ENCODE results near the gene PRPF38B. TPM values are rescaled to one million over a fixed set of nuclear protein-coding genes. Genes with fewer than 3 reads are reported as not detected.

The PRPF38B gene
- total and polyA plus RNA-seq, 2 donors = 27.3 to 69.6 TPM

- no peak overlapping the region for H3K4me3 ChIP-seq (ENCODE audit: low read length in 2 of 2)
- H3K36me3 ChIP-seq (ENCODE audit: control insufficient read depth in 2 of 2, insufficient read depth in 2 of 2, low read length in 1 of 2) = no peaks in the 10 kb centered on the region
- WGBS = 86% methylated on average over 7 of the region's 7 CpGs
- H3K27ac ChIP-seq (ENCODE audit: low read depth in 1 of 2, low read length in 1 of 2) = no peak overlapping the region
- peaks cover 0 to 1% of the 10 kb centered on the region in 2 donors for H3K9me3 ChIP-seq (ENCODE audit: control insufficient read depth in 2 of 2, insufficient read depth in 1 of 2, low read length in 1 of 2)
- H3K4me1 ChIP-seq (ENCODE audit: control insufficient read depth in 2 of 2, insufficient read depth in 2 of 2, low read length in 2 of 2) = peaks cover 0 to 3% of the 10 kb centered on the region in 2 donors
- H3K27me3 ChIP-seq (ENCODE audit: control insufficient read depth in 2 of 2, insufficient read depth in 1 of 2, low read length in 1 of 2) = no peaks in the 10 kb centered on the region
- DNase-seq (ENCODE audit: low read depth in 6 of 9, low spot score in 9 of 9) = peak in 6 of 9 donors; percentile 18 to 71 (median 41)
Observed at GRCh38 chr1:108708691-108709660, 16.9 kb downstream of the PRPF38B start.

- peaks cover 0 to 1% of the 10 kb centered on the region in 2 donors for H3K9me3 ChIP-seq (ENCODE audit: control insufficient read depth in 2 of 2, insufficient read depth in 1 of 2, low read length in 1 of 2)
- no peaks in the 10 kb centered on the region for H3K4me1 ChIP-seq (ENCODE audit: control insufficient read depth in 2 of 2, insufficient read depth in 2 of 2, low read length in 2 of 2)
- H3K36me3 ChIP-seq (ENCODE audit: control insufficient read depth in 2 of 2, insufficient read depth in 2 of 2, low read length in 1 of 2) = no peaks in the 10 kb centered on the region
- H3K4me3 ChIP-seq (ENCODE audit: low read length in 2 of 2) = no peak within 1 kb of the TSS
- DNase-seq (ENCODE audit: low read depth in 6 of 9, low spot score in 9 of 9) = no peak
- H3K27ac ChIP-seq (ENCODE audit: low read depth in 1 of 2, low read length in 1 of 2) = no peak within 1 kb of the TSS
- no peaks in the 10 kb centered on the region for H3K27me3 ChIP-seq (ENCODE audit: control insufficient read depth in 2 of 2, insufficient read depth in 1 of 2, low read length in 1 of 2)
- WGBS = 74% methylated on average over 9 of the region's 9 CpGs
Observed at GRCh38 chr1:108712606-108713150, 20.6 kb downstream of the PRPF38B start, which contains the start of gene FNDC7. Gene FNDC7, plus strand, starts transcription at chr1:108712908. Its CDS starts 26 bp downstream, at chr1:108712934.

GRCh38 chr1:108715932-108716331, 23.8 kb downstream of the PRPF38B start:
- Histone ChIP-seq H3K27ac (ENCODE audit: low read depth in 1 of 2, low read length in 1 of 2) (no peak overlapping the region), H3K4me3 (ENCODE audit: low read length in 2 of 2) (no peak overlapping the region), H3K36me3 (ENCODE audit: control insufficient read depth in 2 of 2, insufficient read depth in 2 of 2, low read length in 1 of 2) (no peaks in the 10 kb centered on the region), H3K4me1 (ENCODE audit: control insufficient read depth in 2 of 2, insufficient read depth in 2 of 2, low read length in 2 of 2) (no peaks in the 10 kb centered on the region), H3K27me3 (ENCODE audit: control insufficient read depth in 2 of 2, insufficient read depth in 1 of 2, low read length in 1 of 2) (no peaks in the 10 kb centered on the region), H3K9me3 (ENCODE audit: control insufficient read depth in 2 of 2, insufficient read depth in 1 of 2, low read length in 1 of 2) (no peaks in the 10 kb centered on the region)
- DNase-seq (ENCODE audit: low read depth in 6 of 9, low spot score in 9 of 9) = no peak
- 96% methylated on average over 5 of the region's 5 CpGs for WGBS

GRCh38 chr1:108716437-108717230, 24.5 kb downstream of the PRPF38B start:
- Histone ChIP-seq H3K36me3 (ENCODE audit: control insufficient read depth in 2 of 2, insufficient read depth in 2 of 2, low read length in 1 of 2) (no peaks in the 10 kb centered on the region), H3K4me3 (ENCODE audit: low read length in 2 of 2) (no peak overlapping the region), H3K27me3 (ENCODE audit: control insufficient read depth in 2 of 2, insufficient read depth in 1 of 2, low read length in 1 of 2) (no peaks in the 10 kb centered on the region), H3K9me3 (ENCODE audit: control insufficient read depth in 2 of 2, insufficient read depth in 1 of 2, low read length in 1 of 2) (no peaks in the 10 kb centered on the region), H3K4me1 (ENCODE audit: control insufficient read depth in 2 of 2, insufficient read depth in 2 of 2, low read length in 2 of 2) (no peaks in the 10 kb centered on the region), H3K27ac (ENCODE audit: low read depth in 1 of 2, low read length in 1 of 2) (no peak overlapping the region)
- WGBS = 94% methylated on average over 2 of the region's 2 CpGs
- DNase-seq (ENCODE audit: low read depth in 6 of 9, low spot score in 9 of 9) = no peak

- WGBS = 96% methylated on average over 9 of the region's 9 CpGs
- H3K4me1 ChIP-seq (ENCODE audit: control insufficient read depth in 2 of 2, insufficient read depth in 2 of 2, low read length in 2 of 2) = no peaks in the 10 kb centered on the region
- no peaks in the 10 kb centered on the region for H3K27me3 ChIP-seq (ENCODE audit: control insufficient read depth in 2 of 2, insufficient read depth in 1 of 2, low read length in 1 of 2)
- no peaks in the 10 kb centered on the region for H3K36me3 ChIP-seq (ENCODE audit: control insufficient read depth in 2 of 2, insufficient read depth in 2 of 2, low read length in 1 of 2)
- no peak overlapping the region for H3K27ac ChIP-seq (ENCODE audit: low read depth in 1 of 2, low read length in 1 of 2)
- H3K9me3 ChIP-seq (ENCODE audit: control insufficient read depth in 2 of 2, insufficient read depth in 1 of 2, low read length in 1 of 2) = no peaks in the 10 kb centered on the region
- no peak overlapping the region for H3K4me3 ChIP-seq (ENCODE audit: low read length in 2 of 2)
- no peak for DNase-seq (ENCODE audit: low read depth in 6 of 9, low spot score in 9 of 9)
Observed at GRCh38 chr1:108717774-108718316, 25.7 kb downstream of the PRPF38B start.

GRCh38 chr1:108718927-108719655, 27.0 kb downstream of the PRPF38B start:
- Histone ChIP-seq H3K4me3 (ENCODE audit: low read length in 2 of 2) (no peak overlapping the region), H3K4me1 (ENCODE audit: control insufficient read depth in 2 of 2, insufficient read depth in 2 of 2, low read length in 2 of 2) (no peaks in the 10 kb centered on the region), H3K27ac (ENCODE audit: low read depth in 1 of 2, low read length in 1 of 2) (no peak overlapping the region), H3K36me3 (ENCODE audit: control insufficient read depth in 2 of 2, insufficient read depth in 2 of 2, low read length in 1 of 2) (no peaks in the 10 kb centered on the region), H3K27me3 (ENCODE audit: control insufficient read depth in 2 of 2, insufficient read depth in 1 of 2, low read length in 1 of 2) (no peaks in the 10 kb centered on the region), H3K9me3 (ENCODE audit: control insufficient read depth in 2 of 2, insufficient read depth in 1 of 2, low read length in 1 of 2) (no peaks in the 10 kb centered on the region)
- DNase-seq (ENCODE audit: low read depth in 6 of 9, low spot score in 9 of 9) = no peak
- WGBS = 76% methylated on average over 6 of the region's 6 CpGs

- no peak for DNase-seq (ENCODE audit: low read depth in 6 of 9, low spot score in 9 of 9)
- WGBS = 94% methylated on average over 8 of the region's 8 CpGs
- Histone ChIP-seq H3K27ac (ENCODE audit: low read depth in 1 of 2, low read length in 1 of 2) (no peak overlapping the region), H3K27me3 (ENCODE audit: control insufficient read depth in 2 of 2, insufficient read depth in 1 of 2, low read length in 1 of 2) (no peaks in the 10 kb centered on the region), H3K4me3 (ENCODE audit: low read length in 2 of 2) (no peak overlapping the region), H3K36me3 (ENCODE audit: control insufficient read depth in 2 of 2, insufficient read depth in 2 of 2, low read length in 1 of 2) (no peaks in the 10 kb centered on the region), H3K9me3 (ENCODE audit: control insufficient read depth in 2 of 2, insufficient read depth in 1 of 2, low read length in 1 of 2) (no peaks in the 10 kb centered on the region), H3K4me1 (ENCODE audit: control insufficient read depth in 2 of 2, insufficient read depth in 2 of 2, low read length in 2 of 2) (no peaks in the 10 kb centered on the region)
Observed at GRCh38 chr1:108719656-108720435, 27.7 kb downstream of the PRPF38B start.

GRCh38 chr1:108722292-108722691, 30.2 kb downstream of the PRPF38B start:
- Histone ChIP-seq H3K4me3 (ENCODE audit: low read length in 2 of 2) (no peak overlapping the region), H3K27me3 (ENCODE audit: control insufficient read depth in 2 of 2, insufficient read depth in 1 of 2, low read length in 1 of 2) (no peaks in the 10 kb centered on the region), H3K36me3 (ENCODE audit: control insufficient read depth in 2 of 2, insufficient read depth in 2 of 2, low read length in 1 of 2) (no peaks in the 10 kb centered on the region), H3K9me3 (ENCODE audit: control insufficient read depth in 2 of 2, insufficient read depth in 1 of 2, low read length in 1 of 2) (no peaks in the 10 kb centered on the region), H3K27ac (ENCODE audit: low read depth in 1 of 2, low read length in 1 of 2) (no peak overlapping the region), H3K4me1 (ENCODE audit: control insufficient read depth in 2 of 2, insufficient read depth in 2 of 2, low read length in 2 of 2) (no peaks in the 10 kb centered on the region)
- no peak for DNase-seq (ENCODE audit: low read depth in 6 of 9, low spot score in 9 of 9)
- WGBS = 94% methylated on average over 6 of the region's 6 CpGs
